ENCODE data around the gene TNFSF18.

- TF ChIP-seq, protein P1, sequence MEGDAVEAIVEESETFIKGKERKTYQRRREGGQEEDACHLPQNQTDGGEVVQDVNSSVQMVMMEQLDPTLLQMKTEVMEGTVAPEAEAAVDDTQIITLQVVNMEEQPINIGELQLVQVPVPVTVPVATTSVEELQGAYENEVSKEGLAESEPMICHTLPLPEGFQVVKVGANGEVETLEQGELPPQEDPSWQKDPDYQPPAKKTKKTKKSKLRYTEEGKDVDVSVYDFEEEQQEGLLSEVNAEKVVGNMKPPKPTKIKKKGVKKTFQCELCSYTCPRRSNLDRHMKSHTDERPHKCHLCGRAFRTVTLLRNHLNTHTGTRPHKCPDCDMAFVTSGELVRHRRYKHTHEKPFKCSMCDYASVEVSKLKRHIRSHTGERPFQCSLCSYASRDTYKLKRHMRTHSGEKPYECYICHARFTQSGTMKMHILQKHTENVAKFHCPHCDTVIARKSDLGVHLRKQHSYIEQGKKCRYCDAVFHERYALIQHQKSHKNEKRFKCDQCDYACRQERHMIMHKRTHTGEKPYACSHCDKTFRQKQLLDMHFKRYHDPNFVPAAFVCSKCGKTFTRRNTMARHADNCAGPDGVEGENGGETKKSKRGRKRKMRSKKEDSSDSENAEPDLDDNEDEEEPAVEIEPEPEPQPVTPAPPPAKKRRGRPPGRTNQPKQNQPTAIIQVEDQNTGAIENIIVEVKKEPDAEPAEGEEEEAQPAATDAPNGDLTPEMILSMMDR (IDR thresholded peaks at IDR 0.05): no peak
- no peak for TF ChIP-seq POLR2A (IDR thresholded peaks at IDR 0.05)
Observed at GRCh38 chr1:172990598-172991215, 60.0 kb downstream of the TNFSF18 start.

All from testis (tissue), 2 donors.